HepG2 (cell line): Measurements from ENCODE around the gene SLC35B1. TPM values are rescaled to one million over a fixed set of nuclear protein-coding genes. Genes with fewer than 3 reads are reported as not detected.
A peak's percentile ranks its signal among the peaks of the same experiment; 100 is the strongest.

ENCODE experiments used
- AKNA ChIP-seq: sonication (generic); formaldehyde crosslinking; IDR thresholded peaks from 2 replicates; pipeline ENCODE4 v1.4.0; 2020; ENCODE audit warnings: missing genetic modification reagents, borderline replicate concordance
- ARNTL ChIP-seq: sonication (generic); formaldehyde crosslinking; IDR thresholded peaks from 2 replicates; pipeline ENCODE4 v1.4.0; 2020; ENCODE audit warnings: mild to moderate bottlenecking, missing genetic modification reagents
- BCLAF1 ChIP-seq: fragments of 450-650 bp; IDR thresholded peaks from 2 replicates; pipeline ENCODE4 v1.6.1; 2017; ENCODE audit warnings: mild to moderate bottlenecking
- EEA1 ChIP-seq: sonication (generic); formaldehyde crosslinking; IDR thresholded peaks from 2 replicates; pipeline ENCODE4 v1.5.1; 2020; ENCODE audit warnings: mild to moderate bottlenecking, missing genetic modification reagents, borderline replicate concordance
- ETS1 ChIP-seq: sonication (generic); formaldehyde crosslinking; IDR thresholded peaks from 2 replicates; pipeline ENCODE4 v1.4.0; 2020; ENCODE audit warnings: missing genetic modification reagents
- KAT2B ChIP-seq: fragments of 150-350 bp; IDR thresholded peaks from 2 replicates; pipeline ENCODE4 v1.6.1; 2014; ENCODE audit warnings: low read depth, low read length, borderline replicate concordance
- ONECUT2 ChIP-seq: sonication (generic); formaldehyde crosslinking; IDR thresholded peaks from 2 replicates; pipeline ENCODE4 v1.4.0; 2020; ENCODE audit warnings: missing genetic modification reagents
- SOX5 ChIP-seq: IDR thresholded peaks from 2 replicates; pipeline ENCODE4 v1.6.1; 2016; ENCODE audit warnings: borderline replicate concordance
- SP5 ChIP-seq: IDR thresholded peaks from 2 replicates; pipeline ENCODE4 v1.6.1; 2016; ENCODE audit warnings: low read depth, borderline replicate concordance
- WIZ ChIP-seq: sonication (generic); formaldehyde crosslinking; IDR thresholded peaks from 2 replicates; pipeline ENCODE4 v1.5.1; 2020; ENCODE audit warnings: mild to moderate bottlenecking, missing genetic modification reagents
- ZNF501 ChIP-seq: sonication (generic); formaldehyde crosslinking; IDR thresholded peaks from 2 replicates; pipeline ENCODE4 v1.5.1; 2020; ENCODE audit warnings: mild to moderate bottlenecking, moderate library complexity, missing genetic modification reagents
- ZNF556 ChIP-seq: sonication (generic); formaldehyde crosslinking; IDR thresholded peaks from 2 replicates; pipeline ENCODE4 v1.4.0; 2020; ENCODE audit warnings: mild to moderate bottlenecking, missing genetic modification reagents, borderline replicate concordance
- ZUFSP ChIP-seq: sonication (generic); formaldehyde crosslinking; IDR thresholded peaks from 2 replicates; pipeline ENCODE4 v1.9.0; 2021; ENCODE audit warnings: missing genetic modification reagents, mild to moderate bottlenecking, borderline replicate concordance
- polyA plus RNA-seq, 8 experiments: library from polyadenylated mRNA; depleted of rRNA in 3 of 8; stranded (reverse) in 7 of 8; unstranded in 1 of 8; fragments of >200 nt; fragmentation: Illumina TruSeq in 4 of 8; extraction: Trizol in 4 of 8; gene quantifications; 2 replicates each; pipeline versions ENCODE4 v1.2.1 to v1.2.3, GENCODE V29; 2011 to 2016; ENCODE audit warnings: low read depth in 4 of 8, missing spikeins in 1 of 8, mixed read lengths in 1 of 8; ENCODE audit not compliant: insufficient read depth in 1 of 8
- total RNA-seq, 5 experiments: library from RNA; depleted of rRNA; stranded (reverse); fragments of >200 nt; fragmentation: Illumina TruSeq; extraction: Trizol; gene quantifications; 2 replicates each; pipeline ENCODE4 v1.2.3, GENCODE V29; 2016; ENCODE audit warnings: low read depth in 1 of 5

Gene SLC35B1
- total and polyA plus RNA-seq, 2 of the 13 experiments (the other 11 are each of a cell fraction or from before 2014, with no cell fraction given), result 99.6 to 113 TPM

GRCh38 chr17:49677134-49677932 lies 30.4 kb downstream of the SLC35B1 start (continued):
- TF ChIP-seq EEA1 (CRISPR knock-in tag) (peak; percentile 59; the same call in 1 of the 2 replicates), ZNF556 (CRISPR knock-in tag) (no peak), ONECUT2 (CRISPR knock-in tag) (no peak), WIZ (CRISPR knock-in tag) (no peak), BCLAF1 (no peak), ZUFSP (no peak), ZNF501 (no peak), SP5 (no peak), ARNTL (CRISPR knock-in tag) (no peak), KAT2B (no peak), ETS1 (0 out of 2 replicates have a peak, but pooled peaks have one; percentile 33), AKNA (CRISPR knock-in tag) (no peak), SOX5 (CRISPR knock-in tag) (no peak)
